OCI-LY3 (cell line): ENCODE measurements around the gene AKR1C4.
"Not testable (repeated sequence)": the region's sequence is repeated elsewhere in the genome, so short reads cannot be mapped to it uniquely, and the experiment has no call there.

Experiments used
- CTCF ChIP-seq: fragments of 200-600, 300-600 bp; sonication (generic); IDR thresholded peaks from 2 replicates; pipeline ENCODE4 v1.5.1; 2014; ENCODE audit warnings: antibody characterized with exemption, low read length, low read depth
- EZH2phosphoT487 ChIP-seq: fragments of 200-600 bp; shearing (Covaris generic); IDR thresholded peaks from 2 replicates; pipeline ENCODE4 v1.6.1; 2018; ENCODE audit warnings: antibody characterized with exemption, mixed run types, low read depth

GRCh38 chr10:5257768-5258167 is 61.1 kb downstream of the AKR1C4 start:
- not testable (repeated sequence) for TF ChIP-seq EZH2phosphoT487, CTCF
